Measurements from ENCODE around the gene DCBLD1.

- TF ChIP-seq, protein P1, sequence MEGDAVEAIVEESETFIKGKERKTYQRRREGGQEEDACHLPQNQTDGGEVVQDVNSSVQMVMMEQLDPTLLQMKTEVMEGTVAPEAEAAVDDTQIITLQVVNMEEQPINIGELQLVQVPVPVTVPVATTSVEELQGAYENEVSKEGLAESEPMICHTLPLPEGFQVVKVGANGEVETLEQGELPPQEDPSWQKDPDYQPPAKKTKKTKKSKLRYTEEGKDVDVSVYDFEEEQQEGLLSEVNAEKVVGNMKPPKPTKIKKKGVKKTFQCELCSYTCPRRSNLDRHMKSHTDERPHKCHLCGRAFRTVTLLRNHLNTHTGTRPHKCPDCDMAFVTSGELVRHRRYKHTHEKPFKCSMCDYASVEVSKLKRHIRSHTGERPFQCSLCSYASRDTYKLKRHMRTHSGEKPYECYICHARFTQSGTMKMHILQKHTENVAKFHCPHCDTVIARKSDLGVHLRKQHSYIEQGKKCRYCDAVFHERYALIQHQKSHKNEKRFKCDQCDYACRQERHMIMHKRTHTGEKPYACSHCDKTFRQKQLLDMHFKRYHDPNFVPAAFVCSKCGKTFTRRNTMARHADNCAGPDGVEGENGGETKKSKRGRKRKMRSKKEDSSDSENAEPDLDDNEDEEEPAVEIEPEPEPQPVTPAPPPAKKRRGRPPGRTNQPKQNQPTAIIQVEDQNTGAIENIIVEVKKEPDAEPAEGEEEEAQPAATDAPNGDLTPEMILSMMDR (IDR thresholded peaks at IDR 0.05), result no peak
- TF ChIP-seq POLR2A (IDR thresholded peaks at IDR 0.05), result no peak
Measured at GRCh38 chr6:117512987-117513573, 30.6 kb downstream of the DCBLD1 start.

Measured in tibial nerve (tissue), 3 donors.